ENCODE results near the gene CTSH. TPM values are rescaled to one million over a fixed set of nuclear protein-coding genes. Genes with fewer than 3 reads are reported as not detected.

The CTSH gene
- total RNA-seq, 1 donor: 280 TPM

GRCh38 chr15:78959360-78959759 is 14.5 kb upstream of the CTSH start:
- H3K27me3 ChIP-seq (ENCODE audit: insufficient read depth, low read length): no peaks in the 10 kb centered on the region

GRCh38 chr15:78957416-78958093 is 12.7 kb upstream of the CTSH start:
- no peaks in the 10 kb centered on the region for H3K4me1 ChIP-seq (ENCODE audit: insufficient read depth, low read length)
- no peak overlapping the region for H3K4me3 ChIP-seq (ENCODE audit: low read length)
- no peaks in the 10 kb centered on the region for H3K9me3 ChIP-seq (ENCODE audit: low read depth, low read length)
- H3K27me3 ChIP-seq (ENCODE audit: insufficient read depth, low read length): no peaks in the 10 kb centered on the region

More at GRCh38 chr15:78959360-78959759, 14.5 kb upstream of the CTSH start:
- Histone ChIP-seq H3K4me3 (ENCODE audit: low read length) (no peak overlapping the region), H3K9me3 (ENCODE audit: low read depth, low read length) (no peaks in the 10 kb centered on the region), H3K4me1 (ENCODE audit: insufficient read depth, low read length) (no peaks in the 10 kb centered on the region)

- peaks cover under 1% of the 10 kb centered on the region for H3K4me1 ChIP-seq (ENCODE audit: insufficient read depth, low read length)
- no peaks in the 10 kb centered on the region for H3K27me3 ChIP-seq (ENCODE audit: insufficient read depth, low read length)
- H3K9me3 ChIP-seq (ENCODE audit: low read depth, low read length): no peaks in the 10 kb centered on the region
- no peak overlapping the region for H3K4me3 ChIP-seq (ENCODE audit: low read length)
These were observed 12.1 kb upstream of the CTSH start for GRCh38 chr15:78956937-78957336.

- H3K4me1 ChIP-seq (ENCODE audit: insufficient read depth, low read length): peaks cover 12% of the 10 kb centered on the region
- no peak overlapping the region for H3K4me3 ChIP-seq (ENCODE audit: low read length)
- H3K27me3 ChIP-seq (ENCODE audit: insufficient read depth, low read length): no peaks in the 10 kb centered on the region
- H3K9me3 ChIP-seq (ENCODE audit: low read depth, low read length): no peaks in the 10 kb centered on the region
These were observed 10.5 kb upstream of the CTSH start for GRCh38 chr15:78955355-78955754.

GRCh38 chr15:78951841-78952238 is 7.0 kb upstream of the CTSH start:
- Histone ChIP-seq H3K9me3 (ENCODE audit: low read depth, low read length) (no peaks in the 10 kb centered on the region), H3K4me3 (ENCODE audit: low read length) (no peak overlapping the region), H3K4me1 (ENCODE audit: insufficient read depth, low read length) (peaks cover 12% of the 10 kb centered on the region), H3K27me3 (ENCODE audit: insufficient read depth, low read length) (no peaks in the 10 kb centered on the region)

GRCh38 chr15:78950902-78951840 is 6.3 kb upstream of the CTSH start:
- Histone ChIP-seq H3K4me3 (ENCODE audit: low read length) (no peak overlapping the region), H3K9me3 (ENCODE audit: low read depth, low read length) (no peaks in the 10 kb centered on the region), H3K4me1 (ENCODE audit: insufficient read depth, low read length) (peaks cover 12% of the 10 kb centered on the region), H3K27me3 (ENCODE audit: insufficient read depth, low read length) (no peaks in the 10 kb centered on the region)

DNA sequence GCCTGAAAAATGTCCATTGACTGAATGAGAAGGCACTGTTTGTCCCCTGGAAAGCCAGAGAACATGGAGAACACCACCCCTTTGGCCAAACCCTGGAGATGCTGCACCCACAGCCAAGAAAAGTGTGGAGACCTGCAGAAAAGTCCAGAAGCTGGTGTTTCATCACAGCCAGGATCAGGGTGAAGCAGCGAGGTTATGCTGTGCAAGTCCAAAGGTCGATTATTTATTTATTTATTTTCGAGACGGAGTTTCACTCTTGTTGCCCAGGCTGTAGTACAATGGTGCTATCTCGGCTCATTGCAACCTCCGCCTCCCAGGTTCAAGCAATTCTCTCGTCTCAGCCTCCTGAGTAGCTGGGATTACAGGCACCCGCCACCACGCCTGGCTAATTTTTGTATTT is 5.5 kb upstream of the CTSH start:
- Histone ChIP-seq H3K4me3 (ENCODE audit: low read length) (no peak overlapping the region), H3K27me3 (ENCODE audit: insufficient read depth, low read length) (no peaks in the 10 kb centered on the region), H3K4me1 (ENCODE audit: insufficient read depth, low read length) (peaks cover 12% of the 10 kb centered on the region), H3K9me3 (ENCODE audit: low read depth, low read length) (no peaks in the 10 kb centered on the region)

DNA sequence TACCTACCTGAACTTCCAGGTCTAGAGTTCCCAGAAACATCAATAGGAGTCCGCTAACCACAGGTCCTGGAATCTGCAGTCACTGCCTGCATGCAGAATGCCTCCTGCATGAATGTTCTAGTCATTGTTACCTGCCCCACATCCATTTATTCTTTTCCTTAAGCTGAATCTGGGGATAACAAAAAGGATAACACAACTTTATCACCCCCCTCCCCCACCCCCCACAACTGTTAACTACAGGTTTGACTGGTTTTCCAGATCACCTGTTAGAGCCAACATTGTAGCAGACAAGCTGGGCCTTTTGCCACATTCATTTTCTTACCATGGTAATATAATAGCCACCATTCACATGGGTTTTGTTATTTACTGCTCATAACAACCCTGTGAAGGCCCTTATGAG is 4.6 kb upstream of the CTSH start:
- Histone ChIP-seq H3K9me3 (ENCODE audit: low read depth, low read length) (no peaks in the 10 kb centered on the region), H3K27me3 (ENCODE audit: insufficient read depth, low read length) (no peaks in the 10 kb centered on the region), H3K4me3 (ENCODE audit: low read length) (no peak overlapping the region), H3K4me1 (ENCODE audit: insufficient read depth, low read length) (peaks cover 14% of the 10 kb centered on the region)

GRCh38 chr15:78947506-78947905 is 2.7 kb upstream of the CTSH start:
- Histone ChIP-seq H3K4me3 (ENCODE audit: low read length) (no peak overlapping the region), H3K9me3 (ENCODE audit: low read depth, low read length) (no peaks in the 10 kb centered on the region), H3K27me3 (ENCODE audit: insufficient read depth, low read length) (no peaks in the 10 kb centered on the region), H3K4me1 (ENCODE audit: insufficient read depth, low read length) (peaks cover 33% of the 10 kb centered on the region)

DNA sequence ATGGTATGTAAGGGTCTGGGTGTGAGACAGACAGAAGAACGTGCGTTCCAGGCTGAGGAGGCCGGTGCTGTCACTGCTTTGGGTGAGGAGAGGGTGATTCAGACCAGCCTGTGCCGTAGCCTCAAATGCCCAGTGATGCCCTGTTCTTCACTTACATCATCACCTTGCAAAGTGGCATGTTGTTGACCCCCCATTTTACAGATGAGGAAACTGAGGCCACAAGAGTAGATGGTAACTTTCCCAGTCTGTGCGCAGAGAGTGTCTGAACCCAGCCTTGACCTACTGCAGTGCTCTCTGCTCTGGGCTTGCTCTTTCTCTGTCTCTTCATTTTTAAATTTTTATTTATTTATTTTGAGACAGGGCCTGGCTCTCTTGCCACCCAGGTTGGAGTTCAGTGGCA is 1.6 kb upstream of the CTSH start:
- H3K9me3 ChIP-seq (ENCODE audit: low read depth, low read length): no peaks in the 10 kb centered on the region
- peaks cover 32% of the 10 kb centered on the region for H3K4me1 ChIP-seq (ENCODE audit: insufficient read depth, low read length)
- H3K27me3 ChIP-seq (ENCODE audit: insufficient read depth, low read length): no peaks in the 10 kb centered on the region
- H3K4me3 ChIP-seq (ENCODE audit: low read length): no peak overlapping the region

DNA sequence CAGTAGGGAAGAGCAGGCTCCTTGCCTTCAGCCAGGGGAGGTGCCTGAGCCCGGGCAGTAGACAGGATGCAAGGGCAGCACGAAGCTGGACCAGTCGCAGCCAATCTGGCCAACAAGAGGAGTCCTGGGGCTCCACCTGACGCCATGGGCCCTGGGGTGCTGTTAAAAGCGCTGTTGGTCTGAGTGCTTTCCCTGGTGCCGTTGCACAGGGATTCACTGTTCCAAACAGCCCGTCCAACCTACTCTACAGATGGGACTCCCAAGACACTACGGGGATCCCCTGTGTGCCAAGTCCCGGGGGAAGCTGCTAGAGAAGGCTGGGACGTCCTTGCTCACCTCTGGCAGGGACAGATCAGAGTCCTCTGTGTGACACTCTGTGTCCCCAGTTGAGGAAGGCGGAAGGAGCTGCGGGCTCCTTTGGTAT is 632 bp downstream of the CTSH start:
- peaks cover 45% of the 10 kb centered on the region for H3K4me1 ChIP-seq (ENCODE audit: insufficient read depth, low read length)
- H3K4me3 ChIP-seq (ENCODE audit: low read length): peak overlapping the region; percentile 62
- H3K9me3 ChIP-seq (ENCODE audit: low read depth, low read length): no peaks in the 10 kb centered on the region
- no peaks in the 10 kb centered on the region for H3K27me3 ChIP-seq (ENCODE audit: insufficient read depth, low read length)

GRCh38 chr15:78943692-78944091 is 1.2 kb downstream of the CTSH start:
- Histone ChIP-seq H3K27me3 (ENCODE audit: insufficient read depth, low read length) (no peaks in the 10 kb centered on the region), H3K9me3 (ENCODE audit: low read depth, low read length) (no peaks in the 10 kb centered on the region), H3K4me3 (ENCODE audit: low read length) (peak overlapping the region; percentile 62), H3K4me1 (ENCODE audit: insufficient read depth, low read length) (peaks cover 50% of the 10 kb centered on the region)

- H3K9me3 ChIP-seq (ENCODE audit: low read depth, low read length): no peaks in the 10 kb centered on the region
- H3K4me3 ChIP-seq (ENCODE audit: low read length): no peak overlapping the region
- peaks cover 60% of the 10 kb centered on the region for H3K4me1 ChIP-seq (ENCODE audit: insufficient read depth, low read length)
- no peaks in the 10 kb centered on the region for H3K27me3 ChIP-seq (ENCODE audit: insufficient read depth, low read length)
These were observed 2.1 kb downstream of the CTSH start for GRCh38 chr15:78942741-78943140.

- Histone ChIP-seq H3K4me1 (ENCODE audit: insufficient read depth, low read length) (peaks cover 83% of the 10 kb centered on the region), H3K4me3 (ENCODE audit: low read length) (no peak overlapping the region), H3K9me3 (ENCODE audit: low read depth, low read length) (no peaks in the 10 kb centered on the region), H3K27me3 (ENCODE audit: insufficient read depth, low read length) (no peaks in the 10 kb centered on the region)
These were observed 6.0 kb downstream of the CTSH start for GRCh38 chr15:78938658-78939488.
